Coronary artery (tissue), 2 donors: ENCODE data around the gene OPCML.

Source experiments
- DNase-seq: peaks from one replicate; pipeline ENCODE4 v3.0.0-alpha.2; 2017; ENCODE audit warnings: low spot score
- H3K27ac ChIP-seq, 2 donors: fragments of 200-600 bp; sonication (generic); one replicate each; pipeline ENCODE4 v1.5.1; 2016 to 2019
- H3K4me3 ChIP-seq: fragments of 200-600 bp; sonication (generic); 2 replicates; pipeline ENCODE4 v1.5.1; 2016; ENCODE audit warnings: mild to moderate bottlenecking, moderate library complexity
- TF ChIP-seq, protein P1 (sequence below): fragments of 200-600 bp; sonication (generic); IDR thresholded peaks from one replicate; pipeline ENCODE4 v1.5.1; 2019; ENCODE audit warnings: antibody characterized with exemption

OPCML gene

DNA sequence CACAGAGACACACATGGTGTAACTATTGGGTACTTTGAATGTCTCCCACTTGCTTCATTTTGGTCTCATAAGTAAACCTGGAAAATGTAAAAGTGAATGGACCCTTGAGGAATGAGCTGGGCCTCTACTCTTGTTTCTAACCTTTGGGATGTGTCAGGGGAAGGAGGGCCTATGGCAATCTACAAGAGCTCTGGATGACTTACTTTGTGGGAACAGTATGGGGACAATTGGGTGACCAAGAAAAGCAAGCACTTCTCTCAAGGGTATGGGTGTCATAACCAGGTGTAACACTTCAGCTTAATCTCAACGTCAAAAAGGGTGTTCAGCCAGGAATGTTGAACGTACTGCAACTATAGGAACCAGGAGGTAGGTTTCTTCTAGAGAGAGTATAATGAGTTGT is 144.0 kb downstream of the OPCML start:
- Histone ChIP-seq H3K4me3 (no peak overlapping the region), H3K27ac (no peak overlapping the region)
- DNase-seq: no peak
- TF ChIP-seq, protein P1, sequence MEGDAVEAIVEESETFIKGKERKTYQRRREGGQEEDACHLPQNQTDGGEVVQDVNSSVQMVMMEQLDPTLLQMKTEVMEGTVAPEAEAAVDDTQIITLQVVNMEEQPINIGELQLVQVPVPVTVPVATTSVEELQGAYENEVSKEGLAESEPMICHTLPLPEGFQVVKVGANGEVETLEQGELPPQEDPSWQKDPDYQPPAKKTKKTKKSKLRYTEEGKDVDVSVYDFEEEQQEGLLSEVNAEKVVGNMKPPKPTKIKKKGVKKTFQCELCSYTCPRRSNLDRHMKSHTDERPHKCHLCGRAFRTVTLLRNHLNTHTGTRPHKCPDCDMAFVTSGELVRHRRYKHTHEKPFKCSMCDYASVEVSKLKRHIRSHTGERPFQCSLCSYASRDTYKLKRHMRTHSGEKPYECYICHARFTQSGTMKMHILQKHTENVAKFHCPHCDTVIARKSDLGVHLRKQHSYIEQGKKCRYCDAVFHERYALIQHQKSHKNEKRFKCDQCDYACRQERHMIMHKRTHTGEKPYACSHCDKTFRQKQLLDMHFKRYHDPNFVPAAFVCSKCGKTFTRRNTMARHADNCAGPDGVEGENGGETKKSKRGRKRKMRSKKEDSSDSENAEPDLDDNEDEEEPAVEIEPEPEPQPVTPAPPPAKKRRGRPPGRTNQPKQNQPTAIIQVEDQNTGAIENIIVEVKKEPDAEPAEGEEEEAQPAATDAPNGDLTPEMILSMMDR: no peak

DNA sequence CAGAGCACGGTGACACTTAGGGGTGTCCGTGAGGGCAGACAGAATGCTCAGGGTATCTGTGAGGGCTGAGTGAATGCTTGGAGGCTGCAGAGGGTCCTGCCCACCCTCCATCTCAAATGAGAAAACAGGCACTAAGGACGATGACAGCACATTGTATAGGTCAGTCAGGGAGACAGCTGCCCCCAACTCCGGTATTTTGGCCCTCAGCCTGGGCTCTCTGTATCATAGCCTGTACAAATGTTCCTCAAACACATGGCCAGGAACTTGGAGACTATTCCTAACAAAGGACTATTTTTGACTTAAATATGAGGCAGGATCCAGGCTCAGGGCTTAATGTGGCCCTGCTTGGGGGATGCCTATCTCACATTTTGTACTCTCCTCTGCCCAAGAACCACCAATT is 145.4 kb downstream of the OPCML start:
- TF ChIP-seq, protein P1: no peak
- Histone ChIP-seq H3K4me3 (no peak overlapping the region), H3K27ac (no peak overlapping the region)
- DNase-seq: no peak

DNA sequence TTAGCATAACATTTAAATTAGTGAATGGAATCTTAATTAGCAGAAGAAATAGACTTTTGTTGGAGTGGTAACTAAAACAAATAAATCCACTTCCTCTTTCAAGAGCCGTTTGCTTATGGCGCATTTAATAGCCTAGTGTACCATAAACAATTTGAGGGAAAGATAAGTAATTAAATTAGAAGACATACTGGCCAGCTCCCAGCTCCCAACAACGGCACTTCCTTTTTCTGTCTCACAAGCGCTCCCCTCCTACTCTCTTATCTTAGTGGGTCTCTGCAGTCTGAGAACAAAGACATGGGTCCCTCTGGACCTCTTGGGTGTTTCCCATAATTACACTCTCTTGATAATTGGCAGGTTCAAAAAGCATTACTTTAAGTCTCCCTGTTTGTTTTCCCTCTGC is 146.0 kb downstream of the OPCML start:
- Histone ChIP-seq H3K4me3 (no peak overlapping the region), H3K27ac (no peak overlapping the region)
- no peak for DNase-seq
- TF ChIP-seq, protein P1: no peak

DNA sequence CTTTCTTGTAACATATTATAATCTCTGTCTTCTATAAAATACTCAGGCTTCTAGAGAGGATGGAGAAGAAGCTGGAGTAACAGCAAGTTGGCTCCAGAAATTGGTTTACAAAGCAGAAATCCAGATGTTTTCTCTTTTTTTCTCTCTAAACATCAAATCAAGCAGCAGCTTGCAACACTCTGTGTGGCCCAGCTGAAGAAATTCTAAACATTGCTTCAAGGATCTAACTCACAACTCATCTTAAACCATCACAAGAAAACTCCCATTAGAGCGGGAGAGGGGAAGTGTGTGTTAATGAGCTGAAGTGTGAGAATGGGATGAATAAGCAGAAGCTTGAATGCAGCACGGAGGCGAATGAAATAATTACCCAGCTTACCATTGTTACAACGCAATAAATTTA is 146.5 kb downstream of the OPCML start:
- TF ChIP-seq, protein P1: no peak
- no peak for DNase-seq
- Histone ChIP-seq H3K4me3 (no peak overlapping the region), H3K27ac (no peak overlapping the region)

DNA sequence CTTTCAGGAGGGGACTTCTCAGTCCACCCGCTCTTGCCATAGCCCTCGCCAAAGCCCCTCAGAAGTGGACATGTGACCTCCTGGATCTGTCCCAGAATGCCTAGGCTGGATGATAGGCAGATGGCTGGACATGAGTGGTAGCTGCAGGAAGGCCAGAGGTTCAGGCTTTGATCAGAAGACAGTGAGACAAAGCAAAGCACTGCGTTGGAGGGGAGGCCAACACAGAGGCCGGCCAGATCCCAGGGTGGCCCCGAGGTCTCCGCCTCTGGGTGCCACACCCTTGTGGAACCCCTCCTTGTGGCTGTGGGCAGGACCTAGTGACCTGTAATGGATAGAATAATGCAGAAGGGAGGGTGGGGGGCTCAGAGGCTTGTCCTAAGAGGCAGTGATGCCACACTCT is 147.6 kb downstream of the OPCML start:
- Histone ChIP-seq H3K4me3 (no peak overlapping the region), H3K27ac (no peak overlapping the region)
- DNase-seq: no peak
- TF ChIP-seq, protein P1: no peak

DNA sequence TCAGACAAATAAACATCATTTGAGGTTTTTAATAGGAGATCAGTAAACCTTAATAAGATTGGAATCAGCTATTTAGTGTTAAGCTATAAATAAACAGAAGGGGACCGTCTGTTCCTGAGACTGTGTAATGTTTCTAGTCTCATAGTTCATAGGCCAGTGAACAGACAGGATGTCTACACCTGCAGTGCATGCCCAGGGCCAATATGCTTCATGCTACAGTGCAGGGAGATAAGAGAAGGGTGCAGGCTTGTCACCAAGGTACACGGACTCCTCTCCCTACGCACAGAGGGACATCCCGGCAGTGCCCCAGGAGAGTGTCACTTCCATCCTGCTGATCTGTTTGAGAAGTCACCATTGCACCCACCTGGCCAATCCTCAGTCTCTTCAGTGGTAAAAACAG is 148.6 kb downstream of the OPCML start:
- no peak overlapping the region for H3K4me3 ChIP-seq
- no peak overlapping the region for H3K27ac ChIP-seq
- TF ChIP-seq, protein P1: no peak
- DNase-seq: no peak

DNA sequence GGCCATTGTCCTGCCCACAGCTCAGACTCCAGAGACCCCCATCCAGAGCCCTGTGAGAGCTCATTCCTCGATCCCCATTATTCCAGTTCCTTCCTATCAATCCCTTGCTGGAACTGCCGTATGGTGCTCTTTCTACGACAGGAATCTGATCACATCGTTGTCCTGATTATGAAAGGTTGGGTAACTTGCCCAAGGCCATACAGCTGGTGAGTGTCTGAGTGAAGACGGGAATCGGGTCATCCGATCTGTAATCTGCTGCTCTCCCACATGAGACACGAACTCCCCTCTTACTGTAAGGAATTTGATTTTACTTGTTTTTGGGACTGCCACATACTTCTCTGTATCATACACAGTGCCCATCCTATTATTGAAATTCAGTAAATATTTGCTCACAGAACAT is 149.1 kb downstream of the OPCML start:
- no peak for DNase-seq
- no peak overlapping the region for H3K27ac ChIP-seq
- H3K4me3 ChIP-seq: no peak overlapping the region
- TF ChIP-seq, protein P1: no peak
